GM12878 (cell line): ENCODE measurements around the gene SCYGR6.

Experiments used
- CHD4 ChIP-seq: fragments of 200-600 bp; sonication (generic); IDR thresholded peaks from 2 replicates; pipeline ENCODE4 v1.6.1; 2016; ENCODE audit warnings: mild to moderate bottlenecking
- MXI1 ChIP-seq: fragments of 150-350 bp; IDR thresholded peaks from 2 replicates; pipeline ENCODE4 v1.6.1; 2011; ENCODE audit warnings: low read depth, mild to moderate bottlenecking, inconsistent platforms, low read length, improper control_type of control experiment
- POLR2A ChIP-seq: IDR thresholded peaks from 2 replicates; pipeline ENCODE4 v1.6.1; 2011; ENCODE audit warnings: low read depth, mild to moderate bottlenecking, low read length
- POLR2AphosphoS5 ChIP-seq: IDR thresholded peaks from 2 replicates; pipeline ENCODE4 v1.6.1; 2011; ENCODE audit warnings: mild to moderate bottlenecking, low read length, inconsistent platforms
- SREBF2 ChIP-seq: IDR thresholded peaks from 2 replicates; pipeline ENCODE4 v1.6.1; 2012; ENCODE audit warnings: mild to moderate bottlenecking, low read length
- SRF ChIP-seq, 2 experiments: IDR thresholded peaks; 2 replicates each; pipeline ENCODE4 v1.6.1; 2011; ENCODE audit warnings: low read depth in 2 of 2, low read length in 2 of 2, mild to moderate bottlenecking in 1 of 2, moderate library complexity in 1 of 2
- ZNF217 ChIP-seq: fragments of 450-650 bp; IDR thresholded peaks from 2 replicates; pipeline ENCODE4 v1.6.1; 2017; ENCODE audit warnings: antibody characterized with exemption, mild to moderate bottlenecking
- ZNF274 ChIP-seq: IDR thresholded peaks from one replicate; pipeline ENCODE4 v1.8.0; 2011; ENCODE audit not compliant: insufficient read length, insufficient read depth
- TF ChIP-seq, protein P1 (sequence below): fragments of 450-650 bp; IDR thresholded peaks from 2 replicates; pipeline ENCODE4 v1.6.1; 2017; ENCODE audit warnings: borderline replicate concordance
- TF ChIP-seq, protein P2 (sequence below), 3 experiments: IDR thresholded peaks in 2 of 3; conservative IDR thresholded peaks in 1 of 3; 2 replicates each; pipeline ENCODE4 v1.5.1; 2011; ENCODE audit warnings: low read depth in 3 of 3, low read length in 3 of 3, mild to moderate bottlenecking in 3 of 3, control low read depth in 2 of 3, moderate library complexity in 2 of 3, inconsistent platforms in 1 of 3, mixed read lengths in 1 of 3; ENCODE audit not compliant: control insufficient read depth in 2 of 3, insufficient read depth in 1 of 3; ENCODE audit errors: extremely low read depth in 1 of 3
- TF ChIP-seq, protein P3 (sequence below): fragments of 450-650 bp; IDR thresholded peaks from 2 replicates; pipeline ENCODE4 v1.6.1; 2017; ENCODE audit warnings: antibody characterized with exemption, mild to moderate bottlenecking, moderate library complexity

- TF ChIP-seq, protein P1, sequence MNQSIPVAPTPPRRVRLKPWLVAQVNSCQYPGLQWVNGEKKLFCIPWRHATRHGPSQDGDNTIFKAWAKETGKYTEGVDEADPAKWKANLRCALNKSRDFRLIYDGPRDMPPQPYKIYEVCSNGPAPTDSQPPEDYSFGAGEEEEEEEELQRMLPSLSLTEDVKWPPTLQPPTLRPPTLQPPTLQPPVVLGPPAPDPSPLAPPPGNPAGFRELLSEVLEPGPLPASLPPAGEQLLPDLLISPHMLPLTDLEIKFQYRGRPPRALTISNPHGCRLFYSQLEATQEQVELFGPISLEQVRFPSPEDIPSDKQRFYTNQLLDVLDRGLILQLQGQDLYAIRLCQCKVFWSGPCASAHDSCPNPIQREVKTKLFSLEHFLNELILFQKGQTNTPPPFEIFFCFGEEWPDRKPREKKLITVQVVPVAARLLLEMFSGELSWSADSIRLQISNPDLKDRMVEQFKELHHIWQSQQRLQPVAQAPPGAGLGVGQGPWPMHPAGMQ: no peak
- no peak for TF ChIP-seq POLR2AphosphoS5
- TF ChIP-seq, protein P2, sequence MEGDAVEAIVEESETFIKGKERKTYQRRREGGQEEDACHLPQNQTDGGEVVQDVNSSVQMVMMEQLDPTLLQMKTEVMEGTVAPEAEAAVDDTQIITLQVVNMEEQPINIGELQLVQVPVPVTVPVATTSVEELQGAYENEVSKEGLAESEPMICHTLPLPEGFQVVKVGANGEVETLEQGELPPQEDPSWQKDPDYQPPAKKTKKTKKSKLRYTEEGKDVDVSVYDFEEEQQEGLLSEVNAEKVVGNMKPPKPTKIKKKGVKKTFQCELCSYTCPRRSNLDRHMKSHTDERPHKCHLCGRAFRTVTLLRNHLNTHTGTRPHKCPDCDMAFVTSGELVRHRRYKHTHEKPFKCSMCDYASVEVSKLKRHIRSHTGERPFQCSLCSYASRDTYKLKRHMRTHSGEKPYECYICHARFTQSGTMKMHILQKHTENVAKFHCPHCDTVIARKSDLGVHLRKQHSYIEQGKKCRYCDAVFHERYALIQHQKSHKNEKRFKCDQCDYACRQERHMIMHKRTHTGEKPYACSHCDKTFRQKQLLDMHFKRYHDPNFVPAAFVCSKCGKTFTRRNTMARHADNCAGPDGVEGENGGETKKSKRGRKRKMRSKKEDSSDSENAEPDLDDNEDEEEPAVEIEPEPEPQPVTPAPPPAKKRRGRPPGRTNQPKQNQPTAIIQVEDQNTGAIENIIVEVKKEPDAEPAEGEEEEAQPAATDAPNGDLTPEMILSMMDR (IDR thresholded peaks at IDR 0.05 in 2 of 3, conservative IDR thresholded peaks at IDR 0.05 in 1 of 3; ENCODE audit: control insufficient read depth in 2 of 3, extremely low read depth in 1 of 3, insufficient read depth in 1 of 3, low read depth in 3 of 3, low read length in 3 of 3): no peak
- TF ChIP-seq SRF (IDR thresholded peaks at IDR 0.05; ENCODE audit: low read depth in 2 of 2, low read length in 2 of 2): no peak
- TF ChIP-seq, protein P3, sequence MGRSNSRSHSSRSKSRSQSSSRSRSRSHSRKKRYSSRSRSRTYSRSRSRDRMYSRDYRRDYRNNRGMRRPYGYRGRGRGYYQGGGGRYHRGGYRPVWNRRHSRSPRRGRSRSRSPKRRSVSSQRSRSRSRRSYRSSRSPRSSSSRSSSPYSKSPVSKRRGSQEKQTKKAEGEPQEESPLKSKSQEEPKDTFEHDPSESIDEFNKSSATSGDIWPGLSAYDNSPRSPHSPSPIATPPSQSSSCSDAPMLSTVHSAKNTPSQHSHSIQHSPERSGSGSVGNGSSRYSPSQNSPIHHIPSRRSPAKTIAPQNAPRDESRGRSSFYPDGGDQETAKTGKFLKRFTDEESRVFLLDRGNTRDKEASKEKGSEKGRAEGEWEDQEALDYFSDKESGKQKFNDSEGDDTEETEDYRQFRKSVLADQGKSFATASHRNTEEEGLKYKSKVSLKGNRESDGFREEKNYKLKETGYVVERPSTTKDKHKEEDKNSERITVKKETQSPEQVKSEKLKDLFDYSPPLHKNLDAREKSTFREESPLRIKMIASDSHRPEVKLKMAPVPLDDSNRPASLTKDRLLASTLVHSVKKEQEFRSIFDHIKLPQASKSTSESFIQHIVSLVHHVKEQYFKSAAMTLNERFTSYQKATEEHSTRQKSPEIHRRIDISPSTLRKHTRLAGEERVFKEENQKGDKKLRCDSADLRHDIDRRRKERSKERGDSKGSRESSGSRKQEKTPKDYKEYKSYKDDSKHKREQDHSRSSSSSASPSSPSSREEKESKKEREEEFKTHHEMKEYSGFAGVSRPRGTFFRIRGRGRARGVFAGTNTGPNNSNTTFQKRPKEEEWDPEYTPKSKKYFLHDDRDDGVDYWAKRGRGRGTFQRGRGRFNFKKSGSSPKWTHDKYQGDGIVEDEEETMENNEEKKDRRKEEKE: no peak
- TF ChIP-seq ZNF217: no peak
- TF ChIP-seq MXI1: no peak
- TF ChIP-seq SREBF2: no peak
- no peak for TF ChIP-seq CHD4
- TF ChIP-seq POLR2A: no peak
- TF ChIP-seq ZNF274: no peak
Measured at GRCh38 chr2:227701556-227701955, 23.0 kb downstream of the SCYGR6 start.
